Stimulated activated CD4-positive, alpha-beta T cell treated with anti-CD3 and anti-CD28 coated beads, Interleukin-12 subunit alpha, Interleukin-12 subunit beta, amount 100 ng/mL, for 48 hours (primary cell): ENCODE data around the gene LMNTD2.
"Not testable (repeated sequence)": the region's sequence is repeated elsewhere in the genome, so short reads cannot be mapped to it uniquely, and the experiment has no call there.

Experiments used
- DNase-seq, 3 donors: peaks; one replicate each; pipeline ENCODE4 v3.0.0-alpha.2; 2020; ENCODE audit warnings: low read depth in 2 of 3, low spot score in 1 of 3

Gene LMNTD2

DNA sequence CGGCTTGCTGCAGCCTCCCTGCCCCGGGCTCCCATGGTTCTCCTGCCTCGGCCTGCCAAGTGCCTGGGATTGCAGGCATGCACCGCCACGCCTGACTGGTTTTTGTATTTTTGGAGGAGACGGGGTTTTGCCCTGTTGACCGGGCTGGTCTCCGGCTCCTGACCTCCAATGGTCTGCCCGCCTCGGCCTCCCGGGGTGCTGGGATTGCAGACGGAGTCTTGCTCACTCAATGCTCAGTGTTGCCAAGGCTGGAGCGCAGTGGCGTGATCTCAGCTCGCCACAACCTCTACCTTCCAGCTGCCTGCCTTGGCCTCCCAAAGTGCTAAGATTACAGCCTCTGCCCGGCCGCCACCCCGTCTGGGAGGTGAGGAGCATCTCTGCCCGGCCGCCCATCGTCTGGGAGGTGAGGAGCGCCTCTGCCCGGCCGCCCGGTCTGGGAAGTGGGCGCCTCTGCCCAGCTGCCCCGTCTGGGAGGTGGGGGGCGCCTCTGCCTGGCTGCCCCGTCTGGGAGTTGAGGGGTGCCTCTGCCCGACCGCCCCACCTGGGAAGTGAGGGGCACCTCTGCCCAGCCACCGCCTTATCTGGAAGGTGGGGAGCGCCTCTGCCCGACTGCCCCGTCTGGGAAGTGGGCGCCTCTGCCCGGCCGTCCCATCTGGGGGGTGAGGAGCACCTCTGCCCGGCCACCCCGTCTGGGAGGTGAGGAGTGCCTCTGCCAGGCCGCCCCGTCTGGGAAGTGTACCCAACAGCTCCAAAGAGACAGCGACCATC, 43.4 kb downstream of the LMNTD2 start:
- DNase-seq, result not testable (repeated sequence)

DNA sequence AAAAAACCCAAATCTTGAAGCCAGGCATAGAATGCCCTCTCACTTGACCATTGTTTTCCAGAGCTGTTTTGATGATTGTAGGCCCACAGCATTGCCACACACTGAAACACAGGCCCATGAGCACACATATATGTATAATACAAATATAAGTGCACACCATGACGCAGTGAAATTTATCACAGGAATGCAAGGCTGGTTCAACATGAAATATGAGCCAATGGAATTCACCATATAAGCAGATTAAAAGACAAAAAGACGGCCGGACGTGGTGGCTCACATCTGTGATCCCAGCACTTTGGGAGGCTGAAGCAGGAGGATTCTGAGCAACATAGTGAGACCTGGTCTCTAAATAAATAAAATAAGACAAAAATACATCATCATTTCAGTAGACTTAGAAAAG, 44.1 kb downstream of the LMNTD2 start:
- no peak for DNase-seq

DNA sequence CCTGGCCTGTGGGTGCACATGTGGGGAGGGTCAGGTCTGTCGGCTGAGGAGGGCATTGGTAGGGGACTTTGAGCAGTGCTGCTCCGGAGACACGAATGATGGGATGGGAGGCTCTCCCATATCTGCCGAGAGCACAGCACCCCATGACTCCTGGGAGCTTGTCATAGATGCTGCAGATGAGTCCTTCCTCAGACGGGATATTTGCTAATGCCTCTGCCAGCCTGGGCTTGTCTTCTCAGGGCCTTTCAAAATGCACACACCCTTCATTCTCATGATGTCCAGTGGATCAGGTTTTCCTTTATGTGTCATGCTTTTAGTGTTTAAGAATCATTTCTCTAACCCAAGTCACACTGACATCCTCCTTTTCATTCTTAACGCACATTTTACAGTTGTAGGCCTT, 45.4 kb downstream of the LMNTD2 start:
- no peak for DNase-seq

DNA sequence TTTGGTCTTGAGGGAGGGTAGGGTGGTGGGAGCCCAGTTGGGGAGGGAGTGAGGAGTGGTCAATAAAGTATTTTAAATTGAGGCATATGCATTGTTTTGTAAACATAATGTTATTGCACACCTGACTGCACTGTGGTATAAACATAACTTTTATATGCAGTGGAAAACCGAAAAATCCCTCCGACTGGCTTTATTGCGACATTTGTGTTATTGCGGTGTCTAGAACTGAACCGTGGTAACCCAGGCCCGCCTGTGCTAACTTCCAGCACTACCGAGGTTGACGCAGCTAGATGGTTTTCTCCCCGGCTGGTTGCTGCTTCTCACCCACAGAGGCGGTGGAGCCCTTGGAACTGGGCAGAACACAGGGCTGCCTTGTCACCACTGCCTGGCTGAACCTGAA, 45.9 kb downstream of the LMNTD2 start:
- no peak for DNase-seq

DNA sequence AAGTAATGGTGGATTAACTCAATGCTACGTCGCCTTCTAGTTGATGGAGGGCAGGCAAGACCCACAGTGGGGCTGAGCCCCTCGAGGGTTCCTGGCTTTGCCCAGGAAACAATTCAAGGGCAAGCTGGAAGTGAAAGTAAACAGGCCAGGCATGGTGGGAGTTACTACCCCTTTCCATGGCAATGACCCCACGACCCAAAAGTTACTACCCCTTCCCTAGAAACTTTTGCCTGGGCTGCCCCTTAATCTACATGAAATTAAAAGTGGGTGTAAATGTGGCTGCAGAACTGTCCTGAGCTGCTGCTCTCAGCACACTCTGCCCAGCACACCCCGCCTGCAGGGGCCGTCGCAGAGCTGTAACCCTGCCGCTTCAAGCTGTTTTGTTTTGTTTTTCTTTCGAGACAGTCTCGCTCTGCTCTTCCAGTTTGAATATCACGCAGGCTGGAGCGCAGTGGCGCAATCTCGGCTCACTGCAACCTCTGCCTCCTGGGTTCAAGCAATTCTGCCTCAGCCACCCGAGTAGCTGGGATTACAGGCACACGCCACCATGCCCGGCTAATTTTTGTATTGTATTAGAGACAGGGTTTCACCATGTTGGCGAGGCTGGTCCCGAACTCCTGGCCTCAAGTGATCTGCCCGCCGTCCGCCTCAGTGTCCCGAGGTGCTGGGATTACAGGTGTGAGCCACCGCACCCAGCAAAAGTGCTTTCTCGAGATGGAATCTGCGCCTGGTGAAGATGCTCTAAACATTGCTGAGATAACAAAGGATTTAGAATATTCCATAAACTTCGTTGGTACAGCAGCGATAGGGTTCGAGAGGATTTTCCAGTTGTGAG, 47.6 kb downstream of the LMNTD2 start:
- no peak for DNase-seq

DNA sequence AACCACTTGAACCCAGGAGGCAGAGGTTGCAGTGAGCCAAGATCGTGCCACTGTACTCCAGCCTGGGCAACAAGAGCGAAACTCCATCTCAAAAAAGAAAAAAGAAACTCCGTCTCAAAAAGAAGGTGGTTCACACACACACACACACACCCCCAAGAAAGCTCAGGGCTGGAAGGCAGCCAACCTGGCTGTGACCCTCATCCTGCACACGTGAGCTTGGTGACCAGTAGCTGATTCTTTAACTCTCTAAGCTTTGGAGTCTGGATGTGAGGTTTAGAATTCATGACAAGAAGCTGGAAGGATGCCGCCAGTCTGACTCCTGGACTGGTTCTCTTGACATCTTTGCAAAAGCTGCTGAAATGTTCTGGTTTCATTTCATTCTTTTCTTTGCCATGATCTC, 51.6 kb downstream of the LMNTD2 start:
- DNase-seq, result no peak

DNA sequence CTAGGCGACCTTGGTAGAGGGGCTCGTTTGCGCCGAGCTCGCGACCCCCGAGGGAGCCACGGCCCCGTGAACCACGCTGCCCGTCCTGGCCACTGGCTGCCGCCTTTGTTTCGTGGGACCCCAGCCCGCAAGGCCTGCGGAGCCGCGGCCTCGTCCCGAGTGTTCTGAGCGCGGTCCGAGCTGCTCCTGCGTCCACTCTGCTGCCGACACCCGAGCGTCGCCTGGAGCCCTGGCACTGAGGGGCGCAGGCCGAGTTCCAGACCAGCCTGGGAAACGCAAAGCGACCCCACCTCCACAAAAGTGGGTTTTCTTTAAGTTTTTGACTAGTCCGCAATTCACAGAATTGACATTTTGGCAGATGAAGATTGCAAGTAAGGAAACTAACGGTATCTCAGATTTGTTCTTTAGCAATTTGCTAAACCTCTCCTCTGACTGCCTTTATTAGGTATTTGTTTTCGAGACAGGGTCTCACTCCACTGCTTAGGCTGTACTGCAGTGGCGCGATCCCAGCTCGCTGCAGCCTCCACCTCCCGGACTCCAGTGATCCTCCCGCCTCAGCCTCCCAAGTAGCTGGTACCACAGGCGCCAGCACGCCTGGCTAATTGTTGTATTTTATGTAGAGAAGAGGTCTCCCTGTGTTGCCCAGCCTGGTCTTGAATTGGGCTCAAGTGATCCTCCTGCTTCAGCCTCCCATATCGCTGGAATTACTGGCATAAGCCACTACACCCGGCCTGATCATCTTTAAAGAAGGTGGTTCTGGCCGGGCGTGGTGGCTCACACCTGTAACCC, 52.6 kb downstream of the LMNTD2 start:
- no peak for DNase-seq

DNA sequence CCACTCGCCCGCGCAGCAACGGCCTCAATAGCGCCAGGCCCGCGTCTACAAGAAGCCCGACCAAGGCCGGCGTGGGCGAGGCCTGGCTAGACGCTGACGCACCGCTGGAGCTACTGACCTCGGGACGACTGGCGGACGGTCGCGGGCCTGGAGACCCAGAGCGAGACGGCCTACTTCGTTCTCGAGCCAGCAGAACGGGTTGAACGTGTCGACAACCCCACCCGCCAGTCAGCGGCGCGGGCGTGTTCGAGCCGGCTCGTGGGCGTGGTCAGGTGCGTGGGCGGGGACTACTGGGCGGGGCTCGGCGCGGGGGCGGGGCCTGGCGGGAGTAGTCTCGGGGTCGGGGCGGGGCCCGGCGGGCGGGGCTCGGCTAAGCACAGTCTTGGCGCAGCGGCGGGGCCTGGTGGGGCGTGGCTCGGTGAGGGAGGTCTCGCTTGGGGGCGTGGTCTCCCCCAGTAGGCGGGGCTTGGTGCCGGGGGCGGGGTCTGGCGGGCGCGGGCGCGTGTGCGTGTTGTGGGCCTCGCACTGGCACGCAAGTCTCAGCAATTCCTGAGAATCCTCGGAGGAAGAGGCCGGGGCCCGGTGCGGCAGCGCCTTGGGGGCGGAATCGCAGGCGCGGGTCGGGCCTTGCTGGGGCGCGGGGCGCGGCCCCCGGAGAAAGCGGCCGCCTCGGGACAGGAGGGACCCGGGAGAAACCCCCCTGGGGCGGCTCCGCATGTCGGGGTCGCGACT, 53.4 kb downstream of the LMNTD2 start, which contains the start of gene RNH1:
RNH1 (minus strand) TSS at position 248 of the 732 bp plus-strand sequence. CDS start 5,080 bp downstream, outside the sequence.
- DNase-seq, result peak; percentile 99 to 100 (median 100)

DNA sequence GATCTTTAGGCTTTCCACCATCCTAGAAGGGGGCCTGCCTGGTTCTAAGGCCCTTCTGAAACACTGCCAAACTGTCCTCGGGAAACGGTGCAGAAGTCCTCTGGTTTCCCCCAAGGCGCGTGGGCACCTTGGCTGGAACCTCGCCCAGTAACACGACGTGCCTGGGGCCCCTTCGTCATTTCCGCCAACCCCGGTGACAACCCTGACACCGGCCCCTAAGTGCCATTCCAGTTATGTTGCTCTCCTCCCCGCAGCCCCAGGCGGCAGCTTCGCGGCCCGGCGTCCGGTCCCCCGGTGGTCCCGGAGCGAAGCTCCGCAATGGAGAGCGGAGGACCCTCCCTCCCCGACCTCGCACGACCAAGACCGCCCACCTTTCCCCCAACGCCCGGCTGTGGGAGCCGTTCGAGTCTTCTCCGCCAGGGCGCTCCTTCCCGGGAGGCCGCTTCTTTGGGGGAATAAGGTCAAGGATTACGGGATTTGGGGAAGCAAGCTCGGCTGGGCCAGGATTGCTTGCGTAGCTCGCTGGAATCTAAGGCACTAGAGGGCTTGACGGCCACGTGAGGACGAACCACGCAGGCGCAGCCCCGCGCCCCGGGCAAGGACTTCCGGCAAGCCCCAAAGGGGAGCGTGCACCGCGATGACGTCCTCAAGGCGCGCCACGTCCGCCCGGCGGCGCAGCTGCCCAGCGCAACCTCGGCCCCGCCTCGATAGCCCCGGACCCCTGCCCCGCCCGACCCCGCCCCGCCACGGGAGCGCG, 54.1 kb downstream of the LMNTD2 start:
- DNase-seq, result peak; percentile 95 to 98 (median 96)

DNA sequence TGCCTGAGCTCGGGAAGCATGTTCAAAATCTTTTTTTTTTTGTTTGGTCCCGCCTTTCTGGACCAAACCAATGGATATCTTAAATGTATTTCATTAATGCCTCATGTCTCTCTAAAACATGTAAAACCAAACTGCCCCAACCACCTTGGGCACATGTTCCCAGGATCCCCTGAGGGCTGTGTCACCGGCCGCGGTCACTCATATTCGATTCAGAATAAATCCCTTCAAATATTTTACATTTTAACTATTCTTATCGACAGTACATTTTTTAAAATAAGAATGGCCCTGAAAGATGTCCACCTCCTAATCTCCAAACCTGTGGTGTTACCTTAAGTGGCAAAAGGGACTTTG, 55.6 kb downstream of the LMNTD2 start:
- no peak for DNase-seq
